HepG2 (cell line): Measurements from ENCODE around the gene HRH3. TPM values are rescaled to one million over a fixed set of nuclear protein-coding genes. Genes with fewer than 3 reads are reported as not detected.

Experiments used
- AHR ChIP-seq: IDR thresholded peaks from 2 replicates; pipeline ENCODE4 v1.6.1; 2018; ENCODE audit warnings: missing genetic modification reagents, missing compliant biosample characterization
- ASH2L ChIP-seq: fragments of 300-600, 200-600 bp; sonication (generic); IDR thresholded peaks from 2 replicates; pipeline ENCODE4 v1.7.0; 2017; ENCODE audit warnings: low read depth, mild to moderate bottlenecking, moderate library complexity, mixed read lengths, low read length; ENCODE audit not compliant: insufficient read length
- CBX1 ChIP-seq: IDR thresholded peaks from one replicate; pipeline ENCODE4 v1.6.1; 2016; ENCODE audit warnings: antibody characterized with exemption, low read depth
- FOXM1 ChIP-seq: sonication (generic); formaldehyde crosslinking; IDR thresholded peaks from 2 replicates; pipeline ENCODE4 v1.5.0; 2020; ENCODE audit warnings: missing genetic modification reagents
- FOXO1 ChIP-seq: sonication (generic); formaldehyde crosslinking; IDR thresholded peaks from 2 replicates; pipeline ENCODE4 v1.4.0; 2020; ENCODE audit warnings: missing genetic modification reagents
- GTF3A ChIP-seq: sonication (generic); formaldehyde crosslinking; conservative IDR thresholded peaks from 2 replicates; pipeline ENCODE4 v1.4.0; 2020; ENCODE audit warnings: mild to moderate bottlenecking, missing genetic modification reagents
- JUNB ChIP-seq: sonication (generic); formaldehyde crosslinking; IDR thresholded peaks from 2 replicates; pipeline ENCODE4 v1.8.0; 2022; ENCODE audit warnings: missing genetic modification reagents, mild to moderate bottlenecking, borderline replicate concordance
- MBNL3 ChIP-seq: fragments of 250-450 bp; sonication (Bioruptor Pico); conservative IDR thresholded peaks from 2 replicates; pipeline ENCODE4 v1.8.0; 2022; ENCODE audit warnings: mild to moderate bottlenecking, inconsistent platforms
- MIER3 ChIP-seq: IDR thresholded peaks from 2 replicates; pipeline ENCODE4 v1.6.1; 2016; ENCODE audit warnings: missing compliant biosample characterization, borderline replicate concordance
- MTA3 ChIP-seq: sonication (generic); formaldehyde crosslinking; IDR thresholded peaks from 2 replicates; pipeline ENCODE4 v1.4.0; 2020; ENCODE audit warnings: missing genetic modification reagents
- NR2F6 ChIP-seq, 2 experiments: IDR thresholded peaks; 2 replicates each; pipeline ENCODE4 v1.6.1; 2016; ENCODE audit warnings: antibody characterized with exemption in 1 of 2, mild to moderate bottlenecking in 1 of 2
- PCBP1 ChIP-seq: fragments of 200-400 bp; formaldehyde crosslinking; IDR thresholded peaks from 2 replicates; pipeline ENCODE4 v1.6.1; 2017; ENCODE audit warnings: mild to moderate bottlenecking, low read depth, low read length, borderline replicate concordance
- REXO4 ChIP-seq: sonication (generic); formaldehyde crosslinking; IDR thresholded peaks from 2 replicates; pipeline ENCODE4 v1.8.0; 2022; ENCODE audit warnings: missing genetic modification reagents, mild to moderate bottlenecking, borderline replicate concordance
- ZNF12 ChIP-seq: sonication (generic); formaldehyde crosslinking; IDR thresholded peaks from 2 replicates; pipeline ENCODE4 v1.5.0; 2020; ENCODE audit warnings: missing genetic modification reagents
- ZNF451 ChIP-seq: sonication (generic); formaldehyde crosslinking; IDR thresholded peaks from 2 replicates; pipeline ENCODE4 v1.5.0; 2020; ENCODE audit warnings: mild to moderate bottlenecking, missing genetic modification reagents
- ZNF543 ChIP-seq: sonication (generic); formaldehyde crosslinking; IDR thresholded peaks from 2 replicates; pipeline ENCODE4 v1.4.0; 2020; ENCODE audit warnings: mild to moderate bottlenecking, missing genetic modification reagents
- ZNF598 ChIP-seq: sonication (generic); formaldehyde crosslinking; IDR thresholded peaks from 2 replicates; pipeline ENCODE4 v1.5.1; 2020; ENCODE audit warnings: mild to moderate bottlenecking, missing genetic modification reagents, borderline replicate concordance
- ZNF605 ChIP-seq: sonication (generic); formaldehyde crosslinking; IDR thresholded peaks from 2 replicates; pipeline ENCODE4 v1.8.0; 2022; ENCODE audit warnings: mild to moderate bottlenecking, missing genetic modification reagents
- polyA plus RNA-seq, 8 experiments: library from polyadenylated mRNA; depleted of rRNA in 3 of 8; stranded (reverse) in 7 of 8; unstranded in 1 of 8; fragments of >200 nt; fragmentation: Illumina TruSeq in 4 of 8; extraction: Trizol in 4 of 8; gene quantifications; 2 replicates each; pipeline versions ENCODE4 v1.2.1 to v1.2.3, GENCODE V29; 2011 to 2016; ENCODE audit warnings: low read depth in 4 of 8, missing spikeins in 1 of 8, mixed read lengths in 1 of 8; ENCODE audit not compliant: insufficient read depth in 1 of 8
- total RNA-seq, 5 experiments: library from RNA; depleted of rRNA; stranded (reverse); fragments of >200 nt; fragmentation: Illumina TruSeq; extraction: Trizol; gene quantifications; 2 replicates each; pipeline ENCODE4 v1.2.3, GENCODE V29; 2016; ENCODE audit warnings: low read depth in 1 of 5
- TF ChIP-seq, protein P1 (sequence below): fragments of 450-650 bp; IDR thresholded peaks from 2 replicates; pipeline ENCODE4 v1.6.1; 2017
- TF ChIP-seq, protein P2 (sequence below): sonication (generic); formaldehyde crosslinking; conservative IDR thresholded peaks from 2 replicates; pipeline ENCODE4 v1.4.0; 2020; ENCODE audit warnings: missing genetic modification reagents

Gene HRH3
- total and polyA plus RNA-seq, 2 of the 13 experiments (the other 11 are each of a cell fraction or from before 2014, with no cell fraction given) = 0.18 TPM; not detected in 1

GRCh38 chr20:62182469-62183425, 37.3 kb downstream of the HRH3 start, which contains the start of gene MTG2 (continued):
- TF ChIP-seq, protein P1, sequence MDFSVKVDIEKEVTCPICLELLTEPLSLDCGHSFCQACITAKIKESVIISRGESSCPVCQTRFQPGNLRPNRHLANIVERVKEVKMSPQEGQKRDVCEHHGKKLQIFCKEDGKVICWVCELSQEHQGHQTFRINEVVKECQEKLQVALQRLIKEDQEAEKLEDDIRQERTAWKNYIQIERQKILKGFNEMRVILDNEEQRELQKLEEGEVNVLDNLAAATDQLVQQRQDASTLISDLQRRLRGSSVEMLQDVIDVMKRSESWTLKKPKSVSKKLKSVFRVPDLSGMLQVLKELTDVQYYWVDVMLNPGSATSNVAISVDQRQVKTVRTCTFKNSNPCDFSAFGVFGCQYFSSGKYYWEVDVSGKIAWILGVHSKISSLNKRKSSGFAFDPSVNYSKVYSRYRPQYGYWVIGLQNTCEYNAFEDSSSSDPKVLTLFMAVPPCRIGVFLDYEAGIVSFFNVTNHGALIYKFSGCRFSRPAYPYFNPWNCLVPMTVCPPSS = no peak
- TF ChIP-seq MTA3 (CRISPR knock-in tag) (no peak), REXO4 (CRISPR knock-in tag) (peak; percentile 51; the same call in 1 of the 2 replicates), ZNF451 (peak; percentile 99), FOXM1 (CRISPR knock-in tag) (peak; percentile 92), PCBP1 (peak; percentile 96; the same call in 1 of the 2 replicates), MBNL3 (CRISPR knock-in tag) (no peak), AHR (CRISPR knock-in tag) (peak; percentile 82), FOXO1 (CRISPR knock-in tag) (peak; percentile 83), ZNF598 (CRISPR knock-in tag) (peak; percentile 97; the same call in 1 of the 2 replicates), MIER3 (CRISPR knock-in tag) (peak; percentile 94), NR2F6 (IDR thresholded peaks at IDR 0.05) (no peak), NR2F6 (CRISPR knock-in tag; IDR thresholded peaks at IDR 0.05) (peak; percentile 79), CBX1 (peak; percentile 95), ZNF605 (CRISPR knock-in tag) (peak; percentile 96), ZNF12 (CRISPR knock-in tag) (peak; percentile 61; the same call in 1 of the 2 replicates), JUNB (CRISPR knock-in tag) (no peak; the same call in 1 of the 2 replicates), ASH2L (peak; percentile 99), GTF3A (CRISPR knock-in tag) (0 out of 2 replicates have a peak, but pooled peaks have one; percentile 70), ZNF543 (CRISPR knock-in tag) (peak; percentile 97; the same call in 1 of the 2 replicates)
- TF ChIP-seq, protein P2, sequence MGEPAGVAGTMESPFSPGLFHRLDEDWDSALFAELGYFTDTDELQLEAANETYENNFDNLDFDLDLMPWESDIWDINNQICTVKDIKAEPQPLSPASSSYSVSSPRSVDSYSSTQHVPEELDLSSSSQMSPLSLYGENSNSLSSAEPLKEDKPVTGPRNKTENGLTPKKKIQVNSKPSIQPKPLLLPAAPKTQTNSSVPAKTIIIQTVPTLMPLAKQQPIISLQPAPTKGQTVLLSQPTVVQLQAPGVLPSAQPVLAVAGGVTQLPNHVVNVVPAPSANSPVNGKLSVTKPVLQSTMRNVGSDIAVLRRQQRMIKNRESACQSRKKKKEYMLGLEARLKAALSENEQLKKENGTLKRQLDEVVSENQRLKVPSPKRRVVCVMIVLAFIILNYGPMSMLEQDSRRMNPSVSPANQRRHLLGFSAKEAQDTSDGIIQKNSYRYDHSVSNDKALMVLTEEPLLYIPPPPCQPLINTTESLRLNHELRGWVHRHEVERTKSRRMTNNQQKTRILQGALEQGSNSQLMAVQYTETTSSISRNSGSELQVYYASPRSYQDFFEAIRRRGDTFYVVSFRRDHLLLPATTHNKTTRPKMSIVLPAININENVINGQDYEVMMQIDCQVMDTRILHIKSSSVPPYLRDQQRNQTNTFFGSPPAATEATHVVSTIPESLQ = no peak; the same call in 1 of the 2 replicates
